Measurements from ENCODE around the gene B4GALT1. TPM values are rescaled to one million over a fixed set of nuclear protein-coding genes. Genes with fewer than 3 reads are reported as not detected.

The B4GALT1 gene
- total RNA-seq, 1 experiment from 2014 or later = 32.0 TPM

GRCh38 chr9:33158843-33159776 is 8.0 kb downstream of the B4GALT1 start:
- Histone ChIP-seq H3K27ac (ENCODE audit: low read depth, low read length, poor library complexity, severe bottlenecking) (peak overlapping the region; percentile 72), H3K9me3 (ENCODE audit: low read depth, low read length, poor library complexity, severe bottlenecking) (no peaks in the 10 kb centered on the region), H3K4me3 (ENCODE audit: low read depth, low read length, poor library complexity, severe bottlenecking) (no peak overlapping the region), H3K27me3 (replicated peaks; ENCODE audit: insufficient read depth, low read depth, low read length, poor library complexity) (no peaks in the 10 kb centered on the region), H3K4me1 (ENCODE audit: insufficient read depth, low read length, poor library complexity, severe bottlenecking) (peaks cover 63% of the 10 kb centered on the region), H3K36me3 (ENCODE audit: insufficient read depth, low read length, poor library complexity, severe bottlenecking) (no peaks in the 10 kb centered on the region)
- BruUV-seq (replicated peaks) = no TSS peak
- TF ChIP-seq, protein P1, sequence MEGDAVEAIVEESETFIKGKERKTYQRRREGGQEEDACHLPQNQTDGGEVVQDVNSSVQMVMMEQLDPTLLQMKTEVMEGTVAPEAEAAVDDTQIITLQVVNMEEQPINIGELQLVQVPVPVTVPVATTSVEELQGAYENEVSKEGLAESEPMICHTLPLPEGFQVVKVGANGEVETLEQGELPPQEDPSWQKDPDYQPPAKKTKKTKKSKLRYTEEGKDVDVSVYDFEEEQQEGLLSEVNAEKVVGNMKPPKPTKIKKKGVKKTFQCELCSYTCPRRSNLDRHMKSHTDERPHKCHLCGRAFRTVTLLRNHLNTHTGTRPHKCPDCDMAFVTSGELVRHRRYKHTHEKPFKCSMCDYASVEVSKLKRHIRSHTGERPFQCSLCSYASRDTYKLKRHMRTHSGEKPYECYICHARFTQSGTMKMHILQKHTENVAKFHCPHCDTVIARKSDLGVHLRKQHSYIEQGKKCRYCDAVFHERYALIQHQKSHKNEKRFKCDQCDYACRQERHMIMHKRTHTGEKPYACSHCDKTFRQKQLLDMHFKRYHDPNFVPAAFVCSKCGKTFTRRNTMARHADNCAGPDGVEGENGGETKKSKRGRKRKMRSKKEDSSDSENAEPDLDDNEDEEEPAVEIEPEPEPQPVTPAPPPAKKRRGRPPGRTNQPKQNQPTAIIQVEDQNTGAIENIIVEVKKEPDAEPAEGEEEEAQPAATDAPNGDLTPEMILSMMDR (conservative IDR thresholded peaks at IDR 0.05; ENCODE audit: low read depth, low read length) = no peak
- no peak for TF ChIP-seq EZH2 (IDR thresholded peaks at IDR 0.05; ENCODE audit: borderline replicate concordance, low read depth, low read length, poor library complexity, severe bottlenecking)
- intact Hi-C loops (cut with micrococcal nuclease; ENCODE audit: unreplicated experiment) = no loop called here
- ChIA-PET POLR2A (ENCODE audit: low non-redundant PET) (no interaction called here), CTCF (interaction anchor here (0.6 kb wide), 1 partner anchor 655 kb away, joined by 3 read pairs; no protein-coding TSS in a partner anchor)
- DNase-seq (ENCODE audit: low spot score) = no peak

GRCh38 chr9:33157960-33158842 is 8.9 kb downstream of the B4GALT1 start:
- intact Hi-C loops (cut with micrococcal nuclease; ENCODE audit: unreplicated experiment) = no loop called here
- no TSS peak for BruUV-seq (replicated peaks)
- peaks cover 56% of the 10 kb centered on the region for H3K4me1 ChIP-seq (ENCODE audit: insufficient read depth, low read length, poor library complexity, severe bottlenecking)
- H3K27me3 ChIP-seq (replicated peaks; ENCODE audit: insufficient read depth, low read depth, low read length, poor library complexity) = no peaks in the 10 kb centered on the region
- peak overlapping the region; percentile 72 for H3K27ac ChIP-seq (ENCODE audit: low read depth, low read length, poor library complexity, severe bottlenecking)
- no peak for TF ChIP-seq EZH2 (IDR thresholded peaks at IDR 0.05; ENCODE audit: borderline replicate concordance, low read depth, low read length, poor library complexity, severe bottlenecking)
- TF ChIP-seq, protein P1 (conservative IDR thresholded peaks at IDR 0.05; ENCODE audit: low read depth, low read length) = no peak
- no peaks in the 10 kb centered on the region for H3K36me3 ChIP-seq (ENCODE audit: insufficient read depth, low read length, poor library complexity, severe bottlenecking)
- DNase-seq (ENCODE audit: low spot score) = no peak
- ChIA-PET POLR2A (ENCODE audit: low non-redundant PET) (no interaction called here), CTCF (interaction anchor here (0.6 kb wide), 1 partner anchor 655 kb away, joined by 3 read pairs; no protein-coding TSS in a partner anchor)
- no peak overlapping the region for H3K4me3 ChIP-seq (ENCODE audit: low read depth, low read length, poor library complexity, severe bottlenecking)
- H3K9me3 ChIP-seq (ENCODE audit: low read depth, low read length, poor library complexity, severe bottlenecking) = no peaks in the 10 kb centered on the region

GRCh38 chr9:33155393-33155792 is 11.7 kb downstream of the B4GALT1 start:
- intact Hi-C loops (cut with micrococcal nuclease; ENCODE audit: unreplicated experiment) = no loop called here
- Histone ChIP-seq H3K27me3 (replicated peaks; ENCODE audit: insufficient read depth, low read depth, low read length, poor library complexity) (no peaks in the 10 kb centered on the region), H3K4me3 (ENCODE audit: low read depth, low read length, poor library complexity, severe bottlenecking) (no peak overlapping the region), H3K9me3 (ENCODE audit: low read depth, low read length, poor library complexity, severe bottlenecking) (no peaks in the 10 kb centered on the region), H3K4me1 (ENCODE audit: insufficient read depth, low read length, poor library complexity, severe bottlenecking) (peaks cover 45% of the 10 kb centered on the region), H3K27ac (ENCODE audit: low read depth, low read length, poor library complexity, severe bottlenecking) (no peak overlapping the region), H3K36me3 (ENCODE audit: insufficient read depth, low read length, poor library complexity, severe bottlenecking) (no peaks in the 10 kb centered on the region)
- ChIA-PET POLR2A (ENCODE audit: low non-redundant PET) (interaction anchor here (0.6 kb wide), 1 partner anchor 69 kb away, joined by 8 read pairs; no protein-coding TSS in a partner anchor), CTCF (interaction anchor here (0.6 kb wide), 1 partner anchor 23 kb away, joined by 10 read pairs; no protein-coding TSS in a partner anchor)
- TF ChIP-seq EZH2 (IDR thresholded peaks at IDR 0.05; ENCODE audit: borderline replicate concordance, low read depth, low read length, poor library complexity, severe bottlenecking) = no peak
- TF ChIP-seq, protein P1 (conservative IDR thresholded peaks at IDR 0.05; ENCODE audit: low read depth, low read length) = no peak
- no TSS peak for BruUV-seq (replicated peaks)
- no peak for DNase-seq (ENCODE audit: low spot score)
